ENCODE data around the gene ZNF578.
"Not testable (repeated sequence)": the region's sequence is repeated elsewhere in the genome, so short reads cannot be mapped to it uniquely, and the experiment has no call there.

Gene ZNF578

GRCh38 chr19:52464798-52465470 is 11.6 kb downstream of the ZNF578 start:
- H3K4me3 ChIP-seq (ENCODE audit: low read depth, low read length): no peak overlapping the region
- DNase-seq (ENCODE audit: low read depth): no peak
- TF ChIP-seq CTCF (IDR thresholded peaks at IDR 0.05; ENCODE audit: low read depth, low read length, missing control alignments): no peak

GRCh38 chr19:52473655-52474350 is 20.4 kb downstream of the ZNF578 start:
- no peak for DNase-seq (ENCODE audit: low read depth)
- TF ChIP-seq CTCF (IDR thresholded peaks at IDR 0.05; ENCODE audit: low read depth, low read length, missing control alignments): no peak
- no peak overlapping the region for H3K4me3 ChIP-seq (ENCODE audit: low read depth, low read length)

DNA sequence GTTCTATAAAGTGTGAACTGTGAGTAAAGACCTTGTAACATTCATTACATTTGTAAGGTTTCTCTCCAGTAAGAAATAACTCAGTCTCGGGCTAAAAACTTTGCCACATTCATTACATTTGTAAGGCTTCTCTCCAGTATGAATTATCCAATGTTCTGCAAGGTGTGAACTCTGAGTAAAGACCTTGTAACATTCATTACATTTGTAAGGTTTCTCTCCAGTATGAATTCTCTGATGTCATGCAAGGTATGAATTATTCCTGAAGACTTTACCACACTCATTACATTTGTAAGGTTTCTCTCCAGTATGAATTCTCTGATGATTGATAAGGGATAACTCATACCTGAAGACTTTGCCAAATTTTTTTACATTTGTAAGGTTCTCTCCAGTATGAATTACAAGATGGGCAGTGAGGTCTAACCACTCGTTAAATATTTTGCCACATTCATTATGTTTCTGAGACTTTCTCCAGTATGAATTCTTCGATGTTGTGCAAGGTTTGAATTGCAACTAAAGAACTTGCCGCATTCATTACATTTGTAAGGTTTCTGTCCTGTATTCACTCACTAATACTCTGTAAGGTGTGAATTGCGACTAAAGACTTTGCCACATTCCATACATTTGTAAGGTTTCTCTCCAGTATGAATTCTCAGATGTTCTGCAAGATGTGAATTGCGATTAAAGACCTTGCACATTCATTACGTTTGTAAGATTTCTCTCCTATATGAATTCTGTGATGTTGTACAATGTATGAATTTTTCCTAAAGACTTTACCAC is 21.2 kb downstream of the ZNF578 start:
- no peak for TF ChIP-seq CTCF (IDR thresholded peaks at IDR 0.05; ENCODE audit: low read depth, low read length, missing control alignments)
- no peak overlapping the region for H3K4me3 ChIP-seq (ENCODE audit: low read depth, low read length)
- DNase-seq (ENCODE audit: low read depth): no peak

GRCh38 chr19:52484111-52484743 is 30.9 kb downstream of the ZNF578 start:
- H3K4me3 ChIP-seq (ENCODE audit: low read depth, low read length); DNase-seq (ENCODE audit: low read depth): not testable (repeated sequence)

DNA sequence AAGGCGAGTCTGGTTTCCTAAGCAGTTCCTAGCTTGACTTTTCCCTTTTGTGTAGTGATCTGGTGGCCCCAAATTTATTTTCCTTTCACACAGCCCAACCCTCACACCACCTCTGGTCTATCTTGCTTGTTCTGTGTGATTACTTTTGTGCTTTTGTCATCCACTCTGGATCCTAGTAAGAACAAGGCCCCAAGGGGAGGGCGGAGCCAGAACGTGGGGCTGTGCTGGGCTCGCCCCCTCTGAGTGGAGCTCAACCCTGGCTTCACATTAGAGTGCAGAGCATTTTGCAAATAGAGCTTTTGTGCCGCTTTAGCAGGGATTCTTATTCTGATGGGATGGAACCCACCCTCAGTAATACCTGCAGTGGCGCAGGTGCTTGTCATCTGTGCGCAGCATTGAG is 31.7 kb downstream of the ZNF578 start:
- not testable (repeated sequence) for DNase-seq (ENCODE audit: low read depth); H3K4me3 ChIP-seq (ENCODE audit: low read depth, low read length)

DNA sequence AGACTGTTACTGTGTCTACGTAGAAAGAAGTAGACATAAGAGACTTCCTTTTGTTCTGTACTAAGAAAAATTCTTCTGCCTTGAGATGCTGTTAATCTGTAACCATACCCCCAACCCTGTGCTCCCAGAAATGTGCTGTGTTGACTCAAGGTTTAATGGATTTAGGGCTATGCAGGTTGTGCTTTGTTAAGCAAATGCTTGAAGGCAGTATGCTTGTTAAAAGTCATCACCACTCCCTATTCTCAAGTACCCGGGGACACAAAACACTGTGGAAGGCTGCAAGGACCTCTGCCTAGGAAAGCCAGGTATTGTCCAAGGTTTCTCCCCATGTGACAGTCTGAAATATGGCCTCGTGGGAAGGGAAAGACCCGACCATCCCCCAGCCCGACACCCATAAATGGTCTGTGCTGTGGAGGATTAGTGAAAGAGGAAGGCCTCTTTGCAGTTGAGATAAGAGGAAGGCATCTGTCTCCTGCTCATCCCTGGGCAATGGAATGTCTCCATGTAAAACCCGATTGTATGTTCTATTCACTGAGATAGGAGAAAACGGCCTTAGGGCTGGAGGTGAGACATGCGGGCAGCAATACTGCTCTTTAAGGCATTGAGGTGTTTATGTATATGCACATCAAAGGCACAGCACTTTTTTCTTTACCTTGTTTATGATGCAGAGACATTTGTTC is 32.3 kb downstream of the ZNF578 start:
- DNase-seq (ENCODE audit: low read depth); H3K4me3 ChIP-seq (ENCODE audit: low read depth, low read length): not testable (repeated sequence)

- no peak for DNase-seq (ENCODE audit: low read depth)
- H3K4me3 ChIP-seq (ENCODE audit: low read depth, low read length): no peak overlapping the region
Measured at GRCh38 chr19:52492201-52492993, 39.0 kb downstream of the ZNF578 start.

More at GRCh38 chr19:52492201-52492993, 39.0 kb downstream of the ZNF578 start:
- no peak for TF ChIP-seq CTCF (IDR thresholded peaks at IDR 0.05; ENCODE audit: low read depth, low read length, missing control alignments)
